ENCODE measurements around the gene SLC7A8.

SLC7A8 gene

DNA sequence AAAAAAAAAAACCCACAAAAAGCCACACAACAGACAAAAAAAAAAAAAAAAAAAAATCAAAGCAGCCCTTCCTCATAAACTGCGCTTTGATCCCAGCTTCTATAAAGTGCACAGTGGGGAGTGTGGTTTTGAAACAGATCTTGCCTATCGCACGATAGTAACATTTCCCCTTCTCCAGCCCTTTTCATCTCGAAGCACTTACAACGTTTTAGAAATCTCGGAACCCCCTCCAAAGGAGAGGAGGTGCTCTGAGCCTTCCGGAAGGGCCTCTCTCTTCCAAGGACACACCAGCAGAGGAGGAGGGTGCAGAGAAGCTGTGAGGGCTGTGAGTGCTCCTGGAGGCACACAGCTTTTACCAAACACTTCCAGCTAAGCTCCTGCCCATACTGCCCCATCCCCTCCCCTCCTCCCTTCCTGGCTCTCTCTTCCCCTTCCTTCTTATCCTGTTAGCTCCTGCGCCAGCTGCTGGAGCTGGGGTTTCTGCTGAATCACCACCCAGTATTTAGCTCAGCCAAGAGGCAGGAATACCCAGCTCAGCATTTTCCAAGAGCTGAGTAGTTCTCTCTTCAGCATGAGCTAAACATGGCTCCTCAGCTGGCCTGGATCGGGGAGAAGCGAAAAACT is 28.4 kb downstream of the SLC7A8 start:
- no peak for DNase-seq

- no peak for DNase-seq
Observed at GRCh38 chr14:23153851-23154796, 29.3 kb downstream of the SLC7A8 start.

DNA sequence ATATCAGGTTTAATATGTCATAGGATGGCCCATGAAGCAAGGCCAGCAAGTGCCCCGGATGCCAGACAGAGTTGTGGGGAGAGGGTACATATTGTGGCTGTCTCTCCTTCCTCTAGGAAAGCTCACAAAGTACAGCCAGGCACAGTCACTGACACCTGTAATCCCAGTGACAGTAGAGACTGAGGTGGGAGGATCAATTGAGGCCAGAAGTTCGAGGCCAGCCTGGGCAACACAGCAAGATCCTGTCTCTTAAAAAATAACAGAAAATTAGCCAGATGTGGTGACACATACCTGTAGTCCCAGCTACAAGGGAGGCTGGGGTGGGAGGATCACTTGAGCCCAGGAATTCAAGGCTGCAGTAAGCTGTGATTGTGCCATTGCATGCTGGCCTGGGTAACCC is 32.1 kb downstream of the SLC7A8 start:
- no peak for DNase-seq

- no peak for DNase-seq
Observed at GRCh38 chr14:23149745-23150144, 33.7 kb downstream of the SLC7A8 start.

GRCh38 chr14:23148591-23149249 is 34.7 kb downstream of the SLC7A8 start:
- DNase-seq, result no peak

DNA sequence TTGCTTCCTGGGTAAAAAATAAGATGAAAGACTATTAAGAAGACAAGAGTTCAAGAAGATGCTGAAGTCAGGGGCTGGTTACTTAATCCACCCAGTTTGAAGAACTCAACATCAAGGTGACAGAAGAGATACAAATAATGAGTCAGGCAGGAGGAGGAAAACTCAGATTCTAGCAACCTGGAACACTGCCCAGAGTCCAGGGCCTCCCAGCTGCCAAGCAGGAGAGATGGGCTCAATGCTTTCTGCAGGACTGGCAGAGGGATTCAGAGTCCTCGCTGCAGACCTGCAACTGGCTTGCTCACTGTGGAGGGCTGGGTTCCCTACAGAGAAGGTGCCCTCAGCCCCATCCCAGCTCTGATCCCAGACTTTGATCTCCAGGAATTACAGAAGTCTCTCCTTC is 35.8 kb downstream of the SLC7A8 start:
- DNase-seq, result no peak

DNA sequence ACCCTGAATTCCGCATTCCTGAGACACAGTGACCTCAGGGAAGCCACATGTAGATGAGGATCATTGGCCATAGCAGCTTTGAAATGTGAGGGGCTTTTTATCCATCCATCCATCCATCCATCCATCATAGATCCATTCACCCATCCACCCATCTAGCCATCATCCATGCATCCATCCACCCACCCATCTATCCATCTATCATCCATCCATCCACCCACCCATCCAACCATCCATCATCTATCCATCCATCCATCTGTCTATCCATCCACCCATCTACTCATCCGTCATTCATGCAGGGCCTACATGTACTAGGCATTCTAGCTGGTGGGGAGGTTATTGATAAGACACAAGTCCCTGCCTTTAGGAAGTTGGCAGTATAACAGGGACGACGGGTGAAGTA is 36.5 kb downstream of the SLC7A8 start:
- no peak for DNase-seq

DNA sequence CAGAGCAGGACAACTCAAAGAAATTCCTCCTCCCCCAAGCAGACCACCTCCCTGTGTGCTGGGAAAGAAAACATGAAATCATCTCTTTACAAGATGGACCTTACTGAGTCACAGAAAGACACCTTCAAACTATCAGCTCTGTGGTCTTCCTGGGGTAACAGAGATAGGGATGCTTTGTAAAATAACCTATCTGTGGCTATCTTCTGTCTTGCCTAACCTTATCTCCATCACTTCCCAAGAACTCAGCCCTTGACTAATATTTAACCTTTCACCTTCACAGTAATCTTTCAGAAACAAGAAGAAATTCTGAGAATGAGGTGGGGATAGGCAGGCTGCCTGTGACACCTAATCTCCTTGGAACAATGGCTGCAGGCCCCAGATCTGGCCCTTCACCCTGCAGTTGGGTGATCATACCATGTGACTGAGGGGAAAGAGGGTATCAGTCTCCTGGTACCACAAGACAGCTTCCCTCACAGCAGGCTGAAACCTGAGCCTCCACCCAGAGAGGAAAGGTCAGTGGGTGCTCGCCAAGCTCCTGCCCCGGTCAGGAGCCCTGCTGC is 37.0 kb downstream of the SLC7A8 start:
- no peak for DNase-seq

DNA sequence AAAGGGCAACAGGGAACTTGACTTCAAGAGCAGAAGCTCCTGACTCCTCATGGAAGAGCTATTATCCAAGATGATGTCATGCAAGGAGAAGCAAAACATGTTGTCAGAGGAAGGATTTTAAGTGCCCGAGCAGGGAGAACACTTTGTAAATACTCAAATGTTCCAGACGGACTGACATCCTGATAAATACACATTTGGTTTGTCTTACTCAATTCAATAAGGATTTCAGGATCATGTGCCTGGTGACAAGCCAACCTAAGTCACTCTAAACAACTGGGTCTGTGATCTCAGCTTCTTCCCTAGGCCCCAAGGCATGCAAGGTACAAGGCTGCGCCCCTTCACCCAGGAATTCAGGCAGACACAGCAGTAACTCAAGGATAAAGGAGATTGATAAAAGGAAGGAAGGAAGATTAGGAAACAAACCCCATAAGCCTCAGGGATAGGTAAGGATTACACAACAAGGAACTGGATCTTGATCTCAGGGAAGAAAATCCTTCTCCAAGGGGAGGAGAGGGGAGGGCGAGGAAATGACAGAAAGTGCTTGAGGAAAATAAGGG is 37.6 kb downstream of the SLC7A8 start:
- no peak for DNase-seq

- no peak for DNase-seq
Observed at GRCh38 chr14:23143911-23144310, 39.5 kb downstream of the SLC7A8 start.

DNA sequence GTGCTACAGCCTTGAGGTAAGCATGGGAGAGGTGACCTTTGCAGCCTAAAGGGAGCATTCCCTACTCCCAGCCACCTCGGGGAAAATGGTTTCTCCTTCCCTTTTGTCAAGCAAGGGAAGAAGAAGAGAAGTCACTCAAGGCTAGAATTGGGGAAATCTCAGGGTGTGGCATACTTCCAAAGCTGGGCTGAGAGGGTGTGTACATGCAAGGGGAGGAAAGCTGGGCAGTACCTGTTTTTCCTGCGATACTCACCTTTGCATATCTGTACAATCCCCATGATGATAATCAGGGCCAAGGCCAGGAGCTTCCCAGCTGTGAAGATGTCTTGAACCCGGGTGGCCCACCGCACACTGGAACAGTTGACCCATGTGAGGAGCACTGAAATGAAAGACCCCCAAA is 40.6 kb downstream of the SLC7A8 start:
- no peak for DNase-seq

GRCh38 chr14:23141706-23142444 is 41.6 kb downstream of the SLC7A8 start:
- DNase-seq, result no peak

DNA sequence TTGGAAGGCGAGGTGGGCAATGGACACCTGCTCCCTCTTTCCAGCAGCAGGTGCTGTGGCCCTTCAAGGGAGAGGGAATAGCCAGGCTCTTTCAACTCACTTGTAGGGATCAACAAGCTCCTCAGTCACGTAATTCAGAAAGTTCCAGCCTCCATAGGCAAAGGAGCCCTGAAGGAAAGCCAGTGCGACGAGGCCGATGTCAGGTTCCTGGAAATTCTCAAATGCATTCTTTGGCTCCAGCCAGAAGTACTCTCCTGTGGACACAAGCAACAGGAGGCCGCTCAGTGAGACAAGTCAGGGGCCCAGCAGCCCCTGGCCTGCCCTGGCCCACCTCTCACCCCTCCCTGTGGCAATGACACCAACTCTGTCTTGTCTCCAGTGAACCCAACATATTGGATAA is 43.1 kb downstream of the SLC7A8 start:
- no peak for DNase-seq

DNA sequence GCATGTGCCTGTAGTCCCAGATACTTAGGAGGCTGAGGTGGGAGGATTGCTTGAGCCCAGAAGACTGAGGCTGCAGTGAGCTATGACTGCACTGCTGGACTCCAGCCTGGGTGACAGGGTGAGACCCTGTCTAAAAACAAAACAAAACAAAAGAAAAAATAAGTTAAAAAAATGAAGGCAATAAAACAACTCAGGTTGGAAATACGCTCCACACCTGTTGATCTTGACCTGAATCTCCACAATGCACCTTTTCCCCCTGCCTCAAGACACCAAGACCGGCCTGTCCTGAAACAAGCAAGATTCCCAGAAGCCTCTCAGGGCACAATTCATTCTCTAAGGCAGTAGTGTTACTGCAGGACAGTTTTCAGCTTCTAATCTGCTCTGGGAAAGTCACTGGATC is 43.6 kb downstream of the SLC7A8 start:
- DNase-seq, result no peak

- DNase-seq, result no peak
Observed at GRCh38 chr14:23137813-23138535, 45.5 kb downstream of the SLC7A8 start.

DNA sequence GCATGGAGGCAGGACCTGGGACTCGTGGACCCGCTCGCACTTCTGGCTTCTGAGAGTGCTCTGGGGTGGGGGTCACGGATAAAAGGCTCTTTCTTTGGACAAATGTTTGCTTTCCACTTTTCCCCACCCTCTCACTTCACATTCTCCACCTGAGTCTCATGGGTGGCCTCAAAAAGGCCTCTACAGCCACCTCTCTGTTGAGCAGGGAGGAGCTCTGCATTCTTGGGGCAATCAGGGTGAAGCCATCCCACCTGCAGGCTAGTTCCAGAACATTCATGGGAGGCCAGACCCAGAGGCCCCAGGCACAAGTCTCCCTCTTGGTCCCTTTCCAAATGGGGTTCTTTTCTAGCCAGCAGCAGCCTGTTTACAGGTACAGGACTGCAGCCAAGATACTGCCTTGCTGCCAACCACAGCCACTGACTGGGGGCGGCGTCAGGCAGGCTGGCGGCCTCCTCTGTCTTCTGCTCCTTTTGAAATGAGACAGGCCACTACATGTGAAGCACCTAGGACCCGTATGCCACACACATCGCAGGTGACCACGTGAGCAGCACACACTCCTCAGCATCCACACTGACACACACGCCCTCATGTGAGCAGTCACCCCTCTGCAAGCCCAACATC is 46.2 kb downstream of the SLC7A8 start:
- DNase-seq, result peak; percentile 44

- DNase-seq, result no peak
Observed at GRCh38 chr14:23136566-23137133, 46.8 kb downstream of the SLC7A8 start.

DNA sequence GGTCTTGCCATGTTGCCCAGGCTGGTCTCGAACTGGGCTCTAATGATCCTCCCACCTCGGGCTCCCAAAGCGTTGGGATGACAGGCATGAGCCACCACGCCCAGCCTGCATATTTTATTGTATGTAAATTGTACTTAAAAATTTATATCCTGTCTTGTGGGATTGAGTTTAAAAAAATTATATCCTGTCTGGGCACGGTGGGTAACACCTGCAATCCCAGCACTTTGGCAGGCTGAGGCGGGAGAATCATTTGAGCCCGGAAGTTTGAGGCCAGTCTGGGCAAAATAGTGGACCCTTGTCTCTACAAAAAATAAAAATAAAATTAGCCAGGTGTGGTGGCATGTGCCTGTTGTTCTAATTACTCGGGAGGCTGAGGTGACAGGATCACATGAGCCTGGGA is 50.5 kb downstream of the SLC7A8 start:
- DNase-seq, result no peak

DNA sequence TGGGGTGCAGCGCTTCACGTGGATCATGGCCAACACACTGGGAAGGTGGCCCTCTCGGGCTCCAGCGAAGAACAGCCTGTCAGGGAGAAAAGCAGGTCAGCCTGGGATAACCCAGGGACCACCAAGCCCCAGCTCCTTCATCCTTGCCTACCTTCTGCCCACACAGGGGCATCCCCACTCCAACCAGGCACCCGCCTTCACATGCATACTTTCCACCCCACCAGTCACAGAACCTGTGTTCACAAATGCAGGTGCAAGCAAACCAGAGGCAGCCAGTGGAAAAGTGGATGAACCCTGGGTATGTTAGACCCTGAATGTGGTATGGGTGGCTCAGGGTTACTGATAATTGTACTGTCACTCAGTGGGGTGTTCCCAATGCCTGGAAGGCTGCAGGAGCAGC is 52.0 kb downstream of the SLC7A8 start:
- DNase-seq, result no peak

DNA sequence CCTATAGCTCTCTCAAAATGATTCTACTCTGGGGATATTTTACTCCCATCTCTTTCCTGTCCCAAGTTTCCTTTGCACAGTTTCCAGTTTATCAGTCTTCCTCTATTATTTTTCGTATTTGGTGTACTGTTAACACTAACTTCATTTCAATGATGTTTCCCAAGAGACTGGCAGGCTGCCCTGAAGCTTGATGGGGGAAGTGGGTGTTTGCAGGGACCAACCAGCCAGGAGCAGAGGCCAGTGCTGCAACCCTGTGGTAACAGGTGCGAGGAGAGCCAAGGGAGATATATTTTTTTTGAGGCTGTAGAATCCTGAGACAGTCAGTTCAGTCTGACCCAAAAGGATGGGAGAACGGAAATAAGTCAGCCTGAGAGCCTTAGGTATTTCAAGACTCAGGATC is 52.6 kb downstream of the SLC7A8 start:
- DNase-seq, result no peak

DNA sequence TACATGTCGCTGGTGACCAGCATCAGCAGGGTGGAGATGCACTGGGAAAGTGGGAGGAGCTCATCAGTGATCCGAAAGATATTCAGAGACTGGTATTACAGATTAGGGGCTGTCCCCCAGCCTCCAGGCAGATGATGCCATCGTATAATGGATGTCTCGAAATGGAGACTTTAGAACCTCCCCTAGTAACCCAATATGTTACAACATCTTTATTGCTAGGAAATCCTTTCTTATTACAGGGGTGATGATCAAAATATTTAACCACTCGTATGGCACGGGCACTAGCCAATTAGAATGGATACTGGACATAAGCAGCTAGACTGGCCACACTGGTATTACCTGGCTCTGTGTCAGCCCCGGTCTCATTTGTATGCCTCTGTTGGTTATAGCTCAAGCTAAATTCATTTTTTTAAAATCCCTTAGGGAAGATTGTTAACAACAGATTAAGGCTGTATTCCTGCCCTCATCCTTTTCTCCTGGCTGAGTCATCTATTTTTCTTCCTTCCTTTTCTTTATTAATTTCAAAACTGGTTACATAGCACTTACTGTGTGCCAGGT is 53.6 kb downstream of the SLC7A8 start:
- DNase-seq, result no peak
